HG02798 (cell line): ENCODE results near the gene GUCD1.
A peak's percentile ranks its signal among the peaks of the same experiment; 100 is the strongest.
"Not testable (repeated sequence)": the region's sequence is repeated elsewhere in the genome, so short reads cannot be mapped to it uniquely, and the experiment has no call there.

Source experiments
- ATAC-seq: cut with Tn5 transposase; IDR thresholded peaks from one replicate; pipeline ENCODE4 v1.9.1; 2021; ENCODE audit warnings: mild to moderate bottlenecking; ENCODE audit not compliant: unreplicated experiment, poor library complexity

GUCD1 gene

DNA sequence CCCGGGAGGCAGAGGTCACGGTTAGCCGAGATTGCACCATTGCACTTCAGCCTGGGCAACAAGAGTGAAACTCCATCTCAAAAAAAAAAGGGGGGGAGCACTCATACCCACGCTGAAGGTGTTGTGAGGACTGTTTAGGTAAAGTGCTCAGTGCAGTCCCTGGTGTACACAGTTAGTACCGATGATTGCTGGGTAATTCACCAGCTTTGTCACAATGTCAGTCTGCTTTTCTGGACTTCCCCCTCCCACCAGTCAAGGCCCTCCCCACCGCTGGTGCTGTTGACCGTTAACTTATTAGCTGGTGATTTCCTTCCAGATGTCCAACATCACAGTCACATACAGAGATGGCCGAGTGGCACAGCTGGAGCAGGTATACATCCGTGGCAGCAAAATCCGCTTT is 12.7 kb upstream of the GUCD1 start:
- no peak for ATAC-seq

DNA sequence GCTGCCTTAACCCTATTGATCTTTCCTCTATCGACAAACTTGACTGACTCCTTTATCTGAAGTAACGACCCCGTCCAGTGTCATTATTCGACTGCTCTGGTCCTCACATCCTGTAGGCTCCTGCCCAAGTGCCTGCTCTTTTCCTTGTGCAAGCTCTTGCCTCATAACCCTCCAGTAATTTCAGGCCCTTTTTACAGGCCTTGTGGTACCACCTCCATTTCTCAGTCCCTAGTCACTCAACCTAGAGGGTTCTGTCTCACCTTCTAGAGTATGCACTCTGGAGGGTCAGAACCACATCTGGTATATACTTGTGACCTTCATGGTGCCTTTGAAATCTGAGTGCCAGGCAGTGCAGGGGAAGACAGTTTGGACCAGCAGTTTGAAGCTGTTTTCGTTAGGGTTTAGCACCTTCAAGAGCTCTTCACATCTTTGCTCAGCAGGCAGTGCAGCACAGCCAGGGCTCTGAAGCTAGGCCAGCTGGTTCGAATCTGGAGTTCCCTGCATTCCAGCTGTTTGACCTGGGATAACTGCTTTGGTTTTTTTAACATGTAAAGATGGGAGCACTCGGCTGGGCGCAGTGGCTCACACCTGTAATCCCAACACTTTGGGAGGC is 12.1 kb upstream of the GUCD1 start:
- no peak for ATAC-seq

- no peak for ATAC-seq
These were observed 10.1 kb upstream of the GUCD1 start for GRCh38 chr22:24565077-24565476.

DNA sequence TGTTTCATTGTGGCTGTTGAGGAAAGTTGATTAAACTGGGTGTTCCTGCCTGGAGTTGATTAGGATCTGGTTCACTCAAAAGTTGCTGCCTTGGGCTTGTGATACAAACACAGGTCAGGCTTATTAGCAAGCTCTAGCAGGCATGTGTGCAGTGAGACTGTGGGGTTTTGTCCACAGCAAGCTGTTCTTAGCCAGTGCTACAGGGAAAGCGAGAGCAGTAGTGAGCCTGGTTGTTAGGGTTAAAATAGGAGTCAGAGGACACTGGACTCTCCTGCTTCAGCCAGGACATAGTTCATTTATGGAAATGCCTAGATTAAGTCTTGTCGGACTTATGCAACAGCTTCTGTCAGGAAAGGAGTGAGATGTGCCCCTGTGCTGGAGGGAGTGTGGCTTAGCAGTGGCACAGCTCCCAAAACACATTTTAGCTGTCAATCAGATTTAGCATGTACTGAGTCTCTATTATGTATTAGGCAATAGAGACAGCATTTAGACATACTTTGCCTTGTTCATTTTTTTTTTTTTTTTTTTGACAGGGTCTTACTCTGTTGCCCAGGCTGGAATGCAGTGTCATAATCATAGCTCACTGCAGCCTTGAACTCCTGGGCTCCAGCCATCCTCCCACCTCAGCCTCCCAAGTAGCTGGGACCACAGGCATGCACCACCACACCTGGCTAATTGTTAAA is 9.6 kb upstream of the GUCD1 start:
- no peak for ATAC-seq

DNA sequence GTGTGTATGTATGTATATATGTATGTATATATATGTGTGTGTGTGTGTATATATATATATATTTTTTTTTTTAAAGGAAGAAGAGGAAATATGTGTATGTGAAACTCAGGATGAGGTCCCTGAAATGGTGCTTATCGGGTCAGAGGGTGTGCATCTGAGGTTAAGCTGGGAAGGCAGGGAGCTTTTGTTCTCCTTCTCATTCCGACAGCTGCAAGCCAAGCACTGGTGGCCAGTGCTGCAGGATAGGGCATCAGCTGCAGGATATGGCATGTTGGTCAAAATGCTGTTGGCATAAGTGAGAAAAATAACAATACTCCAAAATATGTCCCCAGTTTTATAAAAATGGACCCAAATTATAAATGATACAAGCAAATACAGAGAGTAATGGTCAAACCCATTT is 8.3 kb upstream of the GUCD1 start:
- ATAC-seq, result no peak

DNA sequence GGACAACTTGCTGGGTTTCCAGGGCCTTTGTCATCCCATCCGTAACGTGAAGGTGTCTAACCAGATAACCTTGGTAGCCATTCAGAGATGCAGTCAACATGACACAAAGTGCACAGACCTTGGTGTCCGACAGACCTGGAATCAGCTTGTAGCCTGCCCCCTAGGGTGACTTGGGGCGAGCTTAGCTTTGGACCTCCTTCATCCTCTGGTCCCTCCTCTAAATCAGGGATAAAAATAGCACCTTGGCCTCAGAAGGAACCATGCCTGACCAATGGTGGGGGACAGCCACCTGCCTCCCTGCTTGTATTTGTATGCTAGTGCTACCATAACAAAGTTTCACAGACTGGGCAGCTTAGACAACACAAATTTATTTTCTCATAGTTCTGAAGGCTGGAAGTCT is 4.5 kb upstream of the GUCD1 start:
- no peak for ATAC-seq

- ATAC-seq, result peak; percentile 84
These were observed 464 bp upstream of the GUCD1 start, which contains the start of gene SNRPD3 for GRCh38 chr22:24555165-24556039. TSS of gene SNRPD3 (plus strand) at chr22:24555999. CDS start at chr22:24557675, 1,676 bp downstream.

GRCh38 chr22:24553597-24554312 is 1.2 kb downstream of the GUCD1 start:
- no peak for ATAC-seq

DNA sequence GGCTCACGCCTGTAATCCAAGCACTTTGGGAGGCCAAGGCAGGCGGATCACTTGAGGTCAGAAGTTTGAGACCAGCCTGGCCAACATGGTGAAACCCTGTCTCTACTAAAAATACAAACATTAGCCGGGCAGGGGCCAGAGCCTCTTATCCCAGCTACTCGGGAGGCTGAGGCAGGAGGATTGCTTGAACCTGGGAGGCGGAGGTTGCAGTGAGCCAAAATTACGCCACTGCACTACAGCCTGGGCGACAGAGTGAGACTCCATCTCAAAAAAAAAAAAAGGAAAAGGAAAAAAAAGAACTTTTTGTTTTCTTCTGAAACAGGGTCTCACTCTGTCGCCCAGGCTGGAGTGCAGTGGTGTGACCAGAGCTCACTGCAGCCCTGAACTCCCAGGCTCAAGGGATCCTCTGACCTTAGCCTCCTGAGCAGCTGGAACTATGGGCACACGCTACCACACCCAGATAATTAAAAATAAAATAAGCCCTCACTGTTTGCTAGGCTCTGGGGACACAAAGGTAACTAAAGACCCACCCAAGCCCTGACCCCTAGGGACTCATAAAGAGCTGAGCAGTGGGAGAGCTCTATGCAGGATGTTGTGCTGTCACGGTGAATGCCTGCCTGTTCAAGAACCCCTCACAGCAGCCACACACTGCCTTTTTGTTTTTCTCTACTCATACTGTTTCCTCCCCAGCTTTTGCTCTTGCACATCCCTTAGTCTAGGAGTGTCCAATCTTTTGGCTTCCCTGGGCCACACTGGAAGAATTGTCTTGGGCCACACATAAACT is 2.2 kb downstream of the GUCD1 start:
- not testable (repeated sequence) for ATAC-seq

DNA sequence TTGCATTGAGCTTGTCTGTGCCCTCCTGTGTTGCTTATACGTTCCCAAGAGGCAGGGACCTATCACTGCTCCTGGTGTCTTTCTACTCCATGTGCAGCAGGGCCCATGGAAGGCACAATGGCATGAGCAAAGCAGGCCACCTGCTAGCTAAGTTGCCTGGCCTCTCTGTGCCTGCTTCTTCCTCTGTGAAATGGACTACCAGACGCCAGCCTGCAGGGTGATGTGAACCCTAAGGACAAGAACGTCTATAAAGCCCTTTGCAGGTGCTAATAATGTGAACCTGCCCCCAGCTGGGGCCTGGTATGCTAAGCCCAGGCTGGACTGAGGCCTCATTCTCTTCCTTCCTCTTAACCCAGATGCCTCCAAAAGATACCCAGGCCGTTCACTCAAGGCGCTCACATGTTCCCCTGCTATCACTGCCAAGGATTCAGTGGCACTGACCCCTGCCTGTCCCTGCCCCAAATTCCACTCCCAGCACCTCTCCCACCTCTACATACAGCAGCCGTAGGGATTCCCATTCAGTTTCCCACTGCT is 4.0 kb downstream of the GUCD1 start:
- no peak for ATAC-seq

DNA sequence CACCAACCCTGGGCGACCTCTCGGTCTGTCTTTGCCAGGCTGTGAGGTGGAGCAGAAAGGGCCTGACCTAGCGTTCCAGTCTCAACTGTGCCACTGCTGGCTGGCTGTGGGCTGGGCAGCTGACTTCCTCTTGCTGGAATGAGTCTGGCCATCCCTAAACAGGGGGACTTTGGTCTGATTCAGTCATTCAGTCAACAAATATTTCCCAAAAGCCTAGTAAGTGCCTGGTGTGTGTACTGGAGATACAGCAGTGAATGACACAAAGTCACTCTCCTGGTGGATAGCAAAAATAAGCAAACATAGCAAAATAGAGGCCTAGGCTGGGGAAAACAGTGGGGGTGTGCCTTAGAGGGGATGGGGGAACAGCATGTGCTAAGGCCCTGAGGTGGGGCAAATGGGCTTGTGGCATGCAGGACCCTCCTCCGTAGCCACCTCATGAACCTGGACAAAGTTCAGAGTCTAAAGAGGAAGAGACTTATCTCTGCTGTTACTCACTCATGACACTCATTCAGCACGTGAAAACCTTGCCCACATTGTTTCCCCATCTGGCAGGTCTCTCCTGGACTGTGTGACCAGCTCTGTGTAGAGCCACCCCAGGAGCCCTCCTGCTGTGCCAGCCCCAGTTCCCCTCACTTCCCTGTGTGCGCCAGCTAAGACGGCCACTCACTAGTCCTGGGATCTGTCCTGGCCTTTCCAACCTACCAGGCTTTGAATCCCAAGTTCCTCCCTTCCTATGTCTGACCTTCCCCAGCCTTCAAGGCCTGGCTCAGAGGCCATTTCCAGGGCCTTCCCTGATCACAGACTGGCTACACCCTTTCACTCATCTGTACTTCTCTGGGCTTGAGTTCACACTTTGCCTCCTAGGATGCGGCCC is 4.7 kb downstream of the GUCD1 start:
- no peak for ATAC-seq

DNA sequence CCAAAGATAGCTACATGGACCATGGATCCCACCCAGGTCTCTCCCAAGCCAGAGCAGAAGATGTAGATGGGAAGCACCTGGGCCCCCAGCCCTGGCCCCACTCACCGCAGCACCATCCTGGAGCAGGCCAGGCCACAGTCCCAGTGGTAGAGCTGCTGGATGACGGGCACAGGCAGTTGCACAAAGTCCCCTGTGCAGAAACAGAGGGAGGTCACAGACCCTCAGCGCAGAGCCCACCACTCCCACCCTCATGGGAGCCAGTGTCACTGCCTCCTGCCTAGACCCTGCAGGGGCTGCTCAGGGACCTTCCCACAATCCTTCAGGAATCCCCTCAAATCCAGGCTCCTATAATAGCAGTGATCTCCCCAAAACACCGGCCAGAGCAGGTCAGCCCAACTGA is 6.1 kb downstream of the GUCD1 start:
- ATAC-seq, result no peak

GRCh38 chr22:24543679-24544243 is 11.2 kb downstream of the GUCD1 start:
- no peak for ATAC-seq

- ATAC-seq, result no peak
These were observed 11.7 kb downstream of the GUCD1 start for GRCh38 chr22:24543185-24543601.

DNA sequence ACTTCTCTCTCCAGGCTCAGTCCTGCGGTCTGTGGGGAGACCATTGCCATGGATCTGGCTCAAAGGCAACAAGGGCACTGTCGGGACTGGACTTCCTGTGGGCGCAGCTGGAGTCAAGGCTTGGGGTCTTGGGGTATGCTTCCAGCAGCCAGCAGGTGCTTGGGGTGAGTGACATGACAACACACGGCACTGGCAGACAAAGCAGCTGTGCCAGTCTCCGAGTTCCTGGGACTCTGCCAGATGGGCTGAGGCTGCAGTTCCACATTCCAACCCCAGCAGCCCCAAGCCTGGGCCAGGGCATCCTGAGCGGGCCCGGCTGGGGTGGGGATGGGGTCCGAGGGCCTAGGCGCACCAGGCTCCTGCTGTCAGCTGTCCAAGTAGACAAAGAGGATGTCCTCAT is 12.3 kb downstream of the GUCD1 start:
- ATAC-seq, result no peak

- ATAC-seq, result no peak
These were observed 13.0 kb downstream of the GUCD1 start for GRCh38 chr22:24541681-24542515.

DNA sequence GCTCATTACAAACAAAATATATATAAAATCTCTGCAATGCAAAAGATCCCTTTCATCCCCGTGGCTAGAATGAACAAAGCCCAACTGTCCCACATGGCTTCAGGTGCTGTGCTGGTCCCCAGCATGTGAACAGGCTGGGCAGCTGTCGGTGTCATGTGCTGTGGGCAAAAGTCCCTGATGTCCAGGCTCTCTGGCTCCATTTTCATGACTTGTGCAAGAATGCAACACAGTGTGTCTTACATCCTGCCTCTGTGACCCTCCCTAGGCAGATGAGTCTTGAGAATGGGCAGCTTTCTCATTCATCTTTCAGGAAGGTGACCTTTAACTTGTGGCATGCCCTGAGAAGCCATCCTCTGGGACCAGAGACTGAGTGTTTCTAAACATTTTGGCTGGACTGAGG is 14.5 kb downstream of the GUCD1 start:
- ATAC-seq, result no peak
